Ishikawa (cell line): Measurements from ENCODE around the gene TMEM59L.

Experiments used
- CEBPB ChIP-seq: IDR thresholded peaks from 2 replicates; pipeline ENCODE4 v1.6.1; 2012
- CREB1 ChIP-seq: IDR thresholded peaks from 2 replicates; pipeline ENCODE4 v1.6.1; 2012; ENCODE audit warnings: low read depth
- EGR1 ChIP-seq: IDR thresholded peaks from 2 replicates; pipeline ENCODE4 v1.6.1; 2012
- EP300 ChIP-seq: IDR thresholded peaks from 2 replicates; pipeline ENCODE4 v1.6.1; 2012; ENCODE audit warnings: borderline replicate concordance
- FOXM1 ChIP-seq: IDR thresholded peaks from 2 replicates; pipeline ENCODE4 v1.6.1; 2012; ENCODE audit warnings: low read depth, borderline replicate concordance
- MAX ChIP-seq: IDR thresholded peaks from 2 replicates; pipeline ENCODE4 v1.6.1; 2012
- NFIC ChIP-seq: IDR thresholded peaks from 2 replicates; pipeline ENCODE4 v1.6.1; 2012
- RAD21 ChIP-seq: IDR thresholded peaks from 2 replicates; pipeline ENCODE4 v1.6.1; 2012; ENCODE audit warnings: low read depth
- REST ChIP-seq: IDR thresholded peaks from 2 replicates; pipeline ENCODE4 v1.6.1; 2012; ENCODE audit warnings: low read depth, mild to moderate bottlenecking
- TAF1 ChIP-seq: IDR thresholded peaks from 2 replicates; pipeline ENCODE4 v1.6.1; 2012; ENCODE audit warnings: low read depth, mild to moderate bottlenecking
- TCF12 ChIP-seq: IDR thresholded peaks from 2 replicates; pipeline ENCODE4 v1.6.1; 2012; ENCODE audit warnings: low read depth
- TEAD4 ChIP-seq: IDR thresholded peaks from 2 replicates; pipeline ENCODE4 v1.6.1; 2012
- USF1 ChIP-seq: IDR thresholded peaks from 2 replicates; pipeline ENCODE4 v1.6.1; 2012
- YY1 ChIP-seq: IDR thresholded peaks from 2 replicates; pipeline ENCODE4 v1.6.1; 2012; ENCODE audit warnings: low read depth
- ZBTB7A ChIP-seq: IDR thresholded peaks from 2 replicates; pipeline ENCODE4 v1.6.1; 2012; ENCODE audit warnings: low read depth

TMEM59L gene

DNA sequence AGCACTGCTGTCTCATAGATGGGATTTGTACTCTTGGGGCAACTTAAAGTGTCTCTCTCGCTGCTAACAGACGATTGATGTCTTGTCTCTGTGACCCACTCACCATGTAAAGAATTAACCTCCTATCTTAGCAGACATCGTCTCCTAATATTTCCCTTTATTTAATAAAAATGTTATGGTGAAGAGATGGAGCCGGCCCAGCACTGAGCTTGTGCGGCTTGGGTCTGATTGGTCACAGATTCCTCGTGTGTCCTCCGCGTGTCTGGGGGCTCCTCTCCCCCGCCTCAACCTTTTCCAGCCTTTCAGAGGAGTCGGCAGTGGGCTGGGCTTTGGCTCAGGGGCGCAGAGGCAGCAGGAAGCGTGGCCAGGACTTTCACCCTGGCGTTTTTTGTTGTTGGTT, 57.6 kb downstream of the TMEM59L start:
- TF ChIP-seq USF1 (no peak), FOXM1 (no peak), EGR1 (no peak), TEAD4 (no peak), TAF1 (no peak), NFIC (no peak), CREB1 (no peak), ZBTB7A (no peak), RAD21 (no peak), EP300 (no peak), MAX (no peak), CEBPB (no peak), REST (no peak), YY1 (no peak), TCF12 (no peak)
